Upper lobe of right lung (tissue), 1 donor: ENCODE results near the gene ZGLP1. TPM values are rescaled to one million over a fixed set of nuclear protein-coding genes. Genes with fewer than 3 reads are reported as not detected.

Experiments used
- ATAC-seq: fragments of 200-7000 bp; cut with Tn5 transposase; one replicate; pipeline ENCODE4 v1.9.1; 2020; ENCODE audit warnings: mild to moderate bottlenecking, moderate library complexity
- DNase-seq: peaks from one replicate; pipeline ENCODE4 v3.0.0-alpha.2; 2020
- H3K27ac ChIP-seq: fragments of 200-600 bp; one replicate; pipeline ENCODE4 v1.8.0; 2022
- H3K27me3 ChIP-seq: fragments of 200-600 bp; one replicate; pipeline ENCODE4 v1.8.0; 2022; ENCODE audit warnings: mild to moderate bottlenecking
- H3K36me3 ChIP-seq: fragments of 200-600 bp; one replicate; pipeline ENCODE4 v1.8.0; 2022
- H3K4me1 ChIP-seq: fragments of 200-600 bp; one replicate; pipeline ENCODE4 v1.8.0; 2022
- H3K4me3 ChIP-seq: fragments of 200-600 bp; one replicate; pipeline ENCODE4 v1.8.0; 2022; ENCODE audit warnings: mild to moderate bottlenecking
- H3K9me3 ChIP-seq: fragments of 200-600 bp; one replicate; pipeline ENCODE4 v1.8.0; 2022
- intact Hi-C: fragments of 100-400 bp; cut with DNase I; formaldehyde crosslinking; loops from one replicate; pipeline ENCODE4 v1.11.0; 2022
- total RNA-seq: library from RNA; stranded (reverse); fragmentation: NEBNext Ultra II Directional; extraction: Animal tissue kit (Norgen Biotek cat#: 25700); gene quantifications from one replicate; pipeline ENCODE4 v1.2.1, GENCODE V29; 2021
- TF ChIP-seq, protein P1 (sequence below): fragments of 200-600 bp; IDR thresholded peaks from one replicate; pipeline ENCODE4 v1.8.0; 2022; ENCODE audit warnings: antibody characterized with exemption
- donor health status: DM: no; HTN: yes; CAD: no; lungs with severe emphysema.

The ZGLP1 gene
- total RNA-seq, 1 donor from 2014 or later, result 3.8 TPM

DNA sequence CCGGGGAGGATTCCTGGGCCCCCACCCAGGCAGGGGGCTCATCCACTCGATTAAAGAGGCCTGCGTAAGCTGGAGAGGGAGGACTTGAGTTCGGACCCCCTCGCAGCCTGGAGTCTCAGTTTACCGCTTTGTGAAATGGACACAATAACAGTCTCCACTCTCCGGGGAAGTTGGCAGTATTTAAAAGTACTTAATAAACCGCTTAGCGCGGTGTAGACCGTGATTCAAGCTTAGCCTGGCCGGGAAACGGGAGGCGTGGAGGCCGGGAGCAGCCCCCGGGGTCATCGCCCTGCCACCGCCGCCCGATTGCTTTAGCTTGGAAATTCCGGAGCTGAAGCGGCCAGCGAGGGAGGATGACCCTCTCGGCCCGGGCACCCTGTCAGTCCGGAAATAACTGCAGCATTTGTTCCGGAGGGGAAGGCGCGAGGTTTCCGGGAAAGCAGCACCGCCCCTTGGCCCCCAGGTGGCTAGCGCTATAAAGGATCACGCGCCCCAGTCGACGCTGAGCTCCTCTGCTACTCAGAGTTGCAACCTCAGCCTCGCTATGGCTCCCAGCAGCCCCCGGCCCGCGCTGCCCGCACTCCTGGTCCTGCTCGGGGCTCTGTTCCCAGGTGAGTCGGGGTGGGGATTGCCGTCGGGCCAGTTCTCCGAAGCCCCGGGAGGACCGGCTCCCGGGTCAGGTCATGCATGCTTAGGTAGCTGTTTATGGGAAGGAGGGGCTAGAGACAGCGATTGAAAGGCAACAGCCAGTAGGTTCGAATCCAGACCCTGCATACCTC lies 38.8 kb downstream of the ZGLP1 start, which contains the start of gene ICAM1:
ICAM1 (plus strand) TSS at position 505 of the 779 bp plus-strand sequence; CDS start at position 545, 40 bp downstream.
- intact Hi-C loops, result no loop called here
- peak within 1 kb of the TSS; percentile 95 for H3K27ac ChIP-seq

DNA sequence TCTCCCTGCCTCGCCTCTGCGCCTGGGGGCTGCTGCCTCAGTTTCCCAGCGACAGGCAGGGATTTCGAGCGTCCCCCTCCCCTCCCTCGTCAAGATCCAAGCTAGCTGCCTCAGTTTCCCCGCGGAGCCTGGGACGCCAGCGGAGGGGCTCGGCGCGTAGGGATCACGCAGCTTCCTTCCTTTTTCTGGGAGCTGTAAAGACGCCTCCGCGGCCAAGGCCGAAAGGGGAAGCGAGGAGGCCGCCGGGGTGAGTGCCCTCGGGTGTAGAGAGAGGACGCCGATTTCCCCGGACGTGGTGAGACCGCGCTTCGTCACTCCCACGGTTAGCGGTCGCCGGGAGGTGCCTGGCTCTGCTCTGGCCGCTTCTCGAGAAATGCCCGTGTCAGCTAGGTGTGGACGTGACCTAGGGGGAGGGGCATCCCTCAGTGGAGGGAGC lies 39.4 kb downstream of the ZGLP1 start:
- intact Hi-C loops, result no loop called here
- ATAC-seq, result peak; percentile 76
- peaks cover 16% of the 10 kb centered on the region for H3K4me1 ChIP-seq
- H3K27ac ChIP-seq, result peak overlapping the region; percentile 95
- H3K36me3 ChIP-seq, result peaks cover 14% of the 10 kb centered on the region
- no peaks in the 10 kb centered on the region for H3K27me3 ChIP-seq
- TF ChIP-seq, protein P1, sequence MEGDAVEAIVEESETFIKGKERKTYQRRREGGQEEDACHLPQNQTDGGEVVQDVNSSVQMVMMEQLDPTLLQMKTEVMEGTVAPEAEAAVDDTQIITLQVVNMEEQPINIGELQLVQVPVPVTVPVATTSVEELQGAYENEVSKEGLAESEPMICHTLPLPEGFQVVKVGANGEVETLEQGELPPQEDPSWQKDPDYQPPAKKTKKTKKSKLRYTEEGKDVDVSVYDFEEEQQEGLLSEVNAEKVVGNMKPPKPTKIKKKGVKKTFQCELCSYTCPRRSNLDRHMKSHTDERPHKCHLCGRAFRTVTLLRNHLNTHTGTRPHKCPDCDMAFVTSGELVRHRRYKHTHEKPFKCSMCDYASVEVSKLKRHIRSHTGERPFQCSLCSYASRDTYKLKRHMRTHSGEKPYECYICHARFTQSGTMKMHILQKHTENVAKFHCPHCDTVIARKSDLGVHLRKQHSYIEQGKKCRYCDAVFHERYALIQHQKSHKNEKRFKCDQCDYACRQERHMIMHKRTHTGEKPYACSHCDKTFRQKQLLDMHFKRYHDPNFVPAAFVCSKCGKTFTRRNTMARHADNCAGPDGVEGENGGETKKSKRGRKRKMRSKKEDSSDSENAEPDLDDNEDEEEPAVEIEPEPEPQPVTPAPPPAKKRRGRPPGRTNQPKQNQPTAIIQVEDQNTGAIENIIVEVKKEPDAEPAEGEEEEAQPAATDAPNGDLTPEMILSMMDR, result no peak
- no peaks in the 10 kb centered on the region for H3K9me3 ChIP-seq
- peak; percentile 93 for DNase-seq
- H3K4me3 ChIP-seq, result peak overlapping the region; percentile 80

More for the DNA sequence above, 38.8 kb downstream of the ZGLP1 start, which contains the start of gene ICAM1:
- H3K9me3 ChIP-seq, result no peaks in the 10 kb centered on the region
- peak within 1 kb of the TSS; percentile 80 for H3K4me3 ChIP-seq
- no peaks in the 10 kb centered on the region for H3K27me3 ChIP-seq
- TF ChIP-seq, protein P1, result no peak
- H3K4me1 ChIP-seq, result peaks cover 18% of the 10 kb centered on the region
- peaks cover 20% of the 10 kb centered on the region for H3K36me3 ChIP-seq
- DNase-seq (peak; percentile 95), ATAC-seq (peak; percentile 81)

DNA sequence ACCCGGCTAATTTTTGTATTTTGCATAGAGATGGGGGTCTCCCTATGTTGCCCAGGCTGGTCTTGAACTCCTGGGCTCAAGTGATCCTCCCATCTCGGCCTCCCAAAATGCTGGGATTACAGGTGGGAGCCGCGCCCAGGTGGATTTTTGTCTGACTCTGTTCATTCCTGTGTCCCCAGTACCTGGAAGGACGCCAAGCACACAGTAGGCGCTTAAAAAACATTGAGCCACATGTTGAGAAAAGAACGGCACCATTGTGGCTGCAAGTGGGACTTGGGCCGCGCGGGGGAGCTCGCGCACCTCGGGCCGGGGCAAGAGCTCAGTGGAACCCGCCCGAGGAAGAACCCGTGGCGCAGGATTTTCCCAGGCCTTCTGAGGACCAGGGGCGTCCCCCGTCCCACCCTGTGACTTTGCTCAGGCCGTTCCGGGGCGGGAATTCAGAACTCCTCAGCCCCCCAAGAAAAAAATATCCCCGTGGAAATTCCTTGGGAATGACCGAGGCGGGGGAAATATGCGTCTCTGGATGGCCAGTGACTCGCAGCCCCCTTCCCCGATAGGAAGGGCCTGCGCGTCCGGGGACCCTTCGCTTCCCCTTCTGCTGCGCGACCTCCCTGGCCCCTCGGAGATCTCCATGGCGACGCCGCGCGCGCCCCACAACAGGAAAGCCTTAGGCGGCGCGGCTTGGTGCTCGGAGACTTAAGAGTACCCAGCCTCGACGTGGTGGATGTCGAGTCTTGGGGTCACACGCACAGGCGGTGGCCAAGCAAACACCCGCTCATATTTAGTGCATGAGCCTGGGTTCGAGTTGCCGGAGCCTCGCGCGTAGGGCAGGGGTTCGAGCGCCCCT lies 40.1 kb downstream of the ZGLP1 start:
- ATAC-seq (peak; percentile 81), DNase-seq (peak; percentile 94)
- H3K9me3 ChIP-seq, result no peaks in the 10 kb centered on the region
- peaks cover 11% of the 10 kb centered on the region for H3K4me1 ChIP-seq
- H3K4me3 ChIP-seq, result peak overlapping the region; percentile 80
- no peaks in the 10 kb centered on the region for H3K27me3 ChIP-seq
- TF ChIP-seq, protein P1, result peak; percentile 95
- H3K27ac ChIP-seq, result peak overlapping the region; percentile 95
- intact Hi-C loops, result loop anchor here (2.0 kb wide), 1 partner anchor 119 kb away; no protein-coding TSS in a partner anchor
- peaks cover 7% of the 10 kb centered on the region for H3K36me3 ChIP-seq

DNA sequence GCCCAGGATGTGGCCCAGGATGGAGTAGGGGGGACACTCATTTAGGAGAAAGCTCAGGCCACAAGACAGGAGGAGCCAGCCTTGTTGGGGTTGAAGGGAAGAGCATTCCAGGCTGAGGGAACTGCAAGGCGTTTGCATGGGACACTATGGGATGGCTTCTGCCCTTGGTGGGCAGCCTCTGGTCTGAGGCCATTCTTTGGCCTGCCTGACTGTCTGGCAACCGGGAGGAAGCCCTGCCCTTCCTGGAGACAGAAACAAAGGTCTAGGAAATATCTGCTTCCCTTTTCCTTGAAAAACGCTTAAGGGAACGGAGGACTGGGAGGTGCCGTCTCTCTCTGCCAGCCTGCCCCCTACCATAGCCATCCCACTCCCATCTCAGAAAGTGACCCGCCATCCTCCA lies 41.5 kb downstream of the ZGLP1 start:
- Histone ChIP-seq H3K27me3 (no peaks in the 10 kb centered on the region), H3K27ac (peak overlapping the region; percentile 95), H3K4me1 (peaks cover 6% of the 10 kb centered on the region), H3K4me3 (no peak overlapping the region), H3K9me3 (no peaks in the 10 kb centered on the region), H3K36me3 (no peaks in the 10 kb centered on the region)
- TF ChIP-seq, protein P1, result no peak
- DNase-seq (no peak), ATAC-seq (no peak)
- intact Hi-C loops, result loop anchor here (2.0 kb wide), 1 partner anchor 121 kb away; no protein-coding TSS in a partner anchor

DNA sequence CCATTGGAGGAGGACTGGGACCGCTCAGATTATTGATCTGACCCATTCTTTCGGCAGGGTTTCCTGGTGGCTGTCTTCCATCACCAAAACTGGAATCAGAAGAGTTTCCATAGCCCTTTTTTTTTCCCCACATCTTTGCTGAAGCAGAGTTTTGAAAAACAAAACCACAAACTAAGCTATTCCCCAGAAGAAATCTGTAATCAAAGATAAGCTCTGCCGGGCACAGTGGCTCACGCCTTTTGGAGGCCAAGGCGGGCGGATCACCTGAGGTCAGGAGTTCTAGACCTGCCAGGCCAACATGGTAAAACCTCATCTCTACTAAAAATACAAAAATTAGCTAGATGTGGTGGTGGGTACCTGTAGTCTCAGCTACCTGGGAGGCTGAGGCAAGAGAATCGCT lies 42.9 kb downstream of the ZGLP1 start:
- TF ChIP-seq, protein P1, result no peak
- Histone ChIP-seq H3K36me3 (no peaks in the 10 kb centered on the region), H3K4me3 (no peak overlapping the region), H3K9me3 (no peaks in the 10 kb centered on the region), H3K4me1 (no peaks in the 10 kb centered on the region), H3K27ac (peak overlapping the region; percentile 11), H3K27me3 (no peaks in the 10 kb centered on the region)
- intact Hi-C loops, result no loop called here
- ATAC-seq (no peak), DNase-seq (no peak)
